ENCODE results near the gene ZFYVE21. TPM values are rescaled to one million over a fixed set of nuclear protein-coding genes. Genes with fewer than 3 reads are reported as not detected.
A peak's percentile ranks its signal among the peaks of the same experiment; 100 is the strongest.

Gene ZFYVE21
- total and polyA plus RNA-seq, 7 donors: 14.0 to 27.1 (median 19.9) TPM

- TF ChIP-seq, protein P1, sequence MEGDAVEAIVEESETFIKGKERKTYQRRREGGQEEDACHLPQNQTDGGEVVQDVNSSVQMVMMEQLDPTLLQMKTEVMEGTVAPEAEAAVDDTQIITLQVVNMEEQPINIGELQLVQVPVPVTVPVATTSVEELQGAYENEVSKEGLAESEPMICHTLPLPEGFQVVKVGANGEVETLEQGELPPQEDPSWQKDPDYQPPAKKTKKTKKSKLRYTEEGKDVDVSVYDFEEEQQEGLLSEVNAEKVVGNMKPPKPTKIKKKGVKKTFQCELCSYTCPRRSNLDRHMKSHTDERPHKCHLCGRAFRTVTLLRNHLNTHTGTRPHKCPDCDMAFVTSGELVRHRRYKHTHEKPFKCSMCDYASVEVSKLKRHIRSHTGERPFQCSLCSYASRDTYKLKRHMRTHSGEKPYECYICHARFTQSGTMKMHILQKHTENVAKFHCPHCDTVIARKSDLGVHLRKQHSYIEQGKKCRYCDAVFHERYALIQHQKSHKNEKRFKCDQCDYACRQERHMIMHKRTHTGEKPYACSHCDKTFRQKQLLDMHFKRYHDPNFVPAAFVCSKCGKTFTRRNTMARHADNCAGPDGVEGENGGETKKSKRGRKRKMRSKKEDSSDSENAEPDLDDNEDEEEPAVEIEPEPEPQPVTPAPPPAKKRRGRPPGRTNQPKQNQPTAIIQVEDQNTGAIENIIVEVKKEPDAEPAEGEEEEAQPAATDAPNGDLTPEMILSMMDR (IDR thresholded peaks at IDR 0.05): no peak
- no peaks in the 10 kb centered on the region for H3K27me3 ChIP-seq (ENCODE audit: insufficient read depth in 3 of 3, low read length in 2 of 3)
- H3K36me3 ChIP-seq (ENCODE audit: insufficient read depth in 1 of 2, low read depth in 1 of 2): peaks cover 0 to 10% of the 10 kb centered on the region in 2 donors
- H3K27ac ChIP-seq: no peak overlapping the region
- peaks cover 44% of the 10 kb centered on the region for H3K4me1 ChIP-seq
- DNase-seq (no peak), ATAC-seq (no peak)
- no peaks in the 10 kb centered on the region for H3K9me3 ChIP-seq
- 87 to 90% (median 87%) methylated on average over 18 of the region's 18 CpGs for WGBS, 3 donors
- intact Hi-C loops (cut with DNase I): no loop called here
- H3K4me3 ChIP-seq: no peak overlapping the region
Observed at GRCh38 chr14:103713304-103714062, 2.1 kb upstream of the ZFYVE21 start.

GRCh38 chr14:103714063-103714724 is 1.4 kb upstream of the ZFYVE21 start:
- ATAC-seq (no peak), DNase-seq (no peak)
- no peaks in the 10 kb centered on the region for H3K27me3 ChIP-seq (ENCODE audit: insufficient read depth in 3 of 3, low read length in 2 of 3)
- H3K4me1 ChIP-seq: peaks cover 40% of the 10 kb centered on the region
- H3K9me3 ChIP-seq: no peaks in the 10 kb centered on the region
- intact Hi-C loops (cut with DNase I): no loop called here
- TF ChIP-seq, protein P1 (IDR thresholded peaks at IDR 0.05): no peak
- peak overlapping the region; percentile 94 for H3K4me3 ChIP-seq
- H3K36me3 ChIP-seq (ENCODE audit: insufficient read depth in 1 of 2, low read depth in 1 of 2): peaks cover 0 to 9% of the 10 kb centered on the region in 2 donors
- no peak overlapping the region for H3K27ac ChIP-seq
- 63 to 71% (median 70%) methylated on average over 15 to 16 of the region's 16 CpGs for WGBS, 3 donors

DNA sequence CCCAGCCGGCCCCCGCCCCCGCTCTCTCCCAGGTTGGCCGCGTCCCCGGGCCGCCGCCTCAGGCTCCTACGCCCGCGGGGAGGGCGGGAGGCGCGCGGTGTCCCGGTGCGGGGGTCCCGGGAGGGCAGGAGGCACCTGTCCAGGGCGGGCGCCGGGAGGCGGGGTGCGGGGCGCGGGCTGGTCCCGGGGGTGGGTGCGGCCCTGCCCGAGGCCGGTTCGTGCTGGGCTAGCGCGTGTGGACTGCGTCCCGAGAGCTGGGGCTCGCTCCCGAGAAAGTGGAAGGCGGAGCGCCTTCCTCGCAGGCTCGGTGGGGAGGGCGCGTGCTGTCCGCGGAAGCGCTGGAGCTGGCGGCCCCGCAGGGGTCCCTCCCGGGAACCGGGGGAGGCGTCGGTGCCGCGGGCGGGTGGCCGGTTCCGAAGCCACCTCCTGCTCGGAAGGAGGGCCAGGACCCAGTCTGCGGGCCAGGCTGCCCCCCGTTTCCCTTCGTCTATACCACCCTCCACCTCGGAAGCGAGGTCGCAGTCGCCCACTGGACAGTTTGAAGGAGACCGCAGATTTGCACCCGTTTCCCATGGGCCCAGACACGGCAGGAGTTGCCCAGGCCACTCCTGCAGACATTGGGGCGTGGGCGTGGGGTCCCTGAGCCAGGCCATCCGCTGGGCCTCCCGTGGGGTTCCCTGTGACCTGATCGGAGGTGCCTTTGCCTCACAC is 636 bp downstream of the ZFYVE21 start:
- 2 to 9% (median 5%) methylated on average over 40 to 71 of the region's 72 CpGs for WGBS, 3 donors
- intact Hi-C loops (cut with DNase I): no loop called here
- H3K36me3 ChIP-seq (ENCODE audit: insufficient read depth in 1 of 2, low read depth in 1 of 2): no peaks in the 10 kb centered on the region
- H3K27ac ChIP-seq: peak overlapping the region; percentile 89
- H3K4me3 ChIP-seq: peak overlapping the region; percentile 94
- ATAC-seq: peak in 3 of 4 donors; percentile 1 to 2 (median 1)
- TF ChIP-seq, protein P1 (IDR thresholded peaks at IDR 0.05): no peak
- peak; percentile 52 to 76 for DNase-seq
- H3K9me3 ChIP-seq: no peaks in the 10 kb centered on the region
- H3K27me3 ChIP-seq (ENCODE audit: insufficient read depth in 3 of 3, low read length in 2 of 3): no peaks in the 10 kb centered on the region
- H3K4me1 ChIP-seq: peaks cover 58% of the 10 kb centered on the region

DNA sequence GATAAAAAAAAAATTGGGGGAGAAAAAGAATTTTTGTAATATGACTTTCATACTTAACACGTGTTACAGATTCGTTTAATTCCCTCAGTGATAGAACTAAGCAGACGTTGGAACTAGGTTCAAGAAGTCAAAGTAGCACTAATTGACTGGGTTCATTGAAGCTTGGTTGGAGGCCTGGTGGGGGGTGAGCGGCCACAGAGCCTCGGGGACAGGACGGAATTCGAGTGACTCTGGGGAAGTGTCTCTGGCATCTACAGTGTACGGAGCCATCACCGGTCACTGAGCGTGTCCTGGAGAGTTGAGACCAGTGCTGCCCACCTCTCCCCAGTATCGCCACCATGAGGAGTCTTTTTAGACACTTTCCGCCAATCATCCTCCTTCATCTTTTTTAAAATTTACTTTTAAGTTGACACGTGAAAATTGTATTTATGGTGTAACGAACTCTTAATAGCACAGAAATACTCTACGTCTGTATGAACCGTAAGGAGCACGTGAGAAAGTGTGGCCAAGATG is 1.3 kb downstream of the ZFYVE21 start:
- Histone ChIP-seq H3K36me3 (ENCODE audit: insufficient read depth in 1 of 2, low read depth in 1 of 2) (no peaks in the 10 kb centered on the region), H3K4me3 (peak overlapping the region; percentile 94), H3K27ac (no peak overlapping the region), H3K9me3 (no peaks in the 10 kb centered on the region), H3K4me1 (peaks cover 58% of the 10 kb centered on the region), H3K27me3 (ENCODE audit: insufficient read depth in 3 of 3, low read length in 2 of 3) (no peaks in the 10 kb centered on the region)
- WGBS, 3 donors: 64 to 72% (median 64%) methylated on average over 17 of the region's 17 CpGs
- ATAC-seq: no peak
- DNase-seq: no peak
- TF ChIP-seq, protein P1 (IDR thresholded peaks at IDR 0.05): no peak
- intact Hi-C loops (cut with DNase I): no loop called here
